SK-N-SH (cell line): Measurements from ENCODE around the gene TCHP. TPM values are rescaled to one million over a fixed set of nuclear protein-coding genes. Genes with fewer than 3 reads are reported as not detected.
A peak's percentile ranks its signal among the peaks of the same experiment; 100 is the strongest.

ENCODE experiments used
- CTCF ChIA-PET: fragments of 300-600, 350-600 bp; formaldehyde crosslinking; extraction: SDS; loops from one replicate; lab custom pipeline; 2021; lab: Yijun Ruan, JAX
- POLR2A ChIA-PET: fragments of 350-600 bp; sonication (Branson Sonifier 250); formaldehyde crosslinking; extraction: SDS; loops from one replicate; lab custom pipeline; 2020; ENCODE audit warnings: antibody characterized with exemption, inconsistent platforms; lab: Yijun Ruan, JAX
- DNase-seq: peaks from one replicate; pipeline ENCODE4 v3.0.0; 2012
- H2AFZ ChIP-seq: fragments of 200-600 bp; sonication (generic); 2 replicates; pipeline ENCODE4 v1.8.1; 2016; ENCODE audit warnings: antibody characterized with exemption, mild to moderate bottlenecking, low read depth
- H3F3A ChIP-seq: fragments of 200-600 bp; sonication (generic); replicated peaks from 2 replicates; pipeline ENCODE3; 2016; ENCODE audit warnings: antibody characterized with exemption, mild to moderate bottlenecking; ENCODE audit not compliant: insufficient read depth
- H3K27ac ChIP-seq, 2 experiments: fragments of 200-500 bp in 1 of 2; fragments of 200-600 bp in 1 of 2; sonication (Bioruptor generic) in 1 of 2; sonication (generic), shearing (Covaris generic) in 1 of 2; 2 replicates each; pipeline versions ENCODE4 v1.5.1 to v1.6.1; 2014 to 2016; ENCODE audit warnings: low read depth in 2 of 2, inconsistent platforms in 1 of 2, low read length in 1 of 2, mild to moderate bottlenecking in 1 of 2, mixed read lengths in 1 of 2
- H3K27me3 ChIP-seq: fragments of 200-600 bp; sonication (generic), shearing (Covaris generic); 2 replicates; pipeline ENCODE4 v1.6.1; 2016; ENCODE audit warnings: mixed run types; ENCODE audit not compliant: insufficient read depth
- H3K36me3 ChIP-seq, 2 experiments: fragments of 200-500 bp in 1 of 2; fragments of 200-600 bp in 1 of 2; sonication (Bioruptor generic) in 1 of 2; sonication (generic) in 1 of 2; replicated peaks in 1 of 2; 2 replicates each; pipeline versions ENCODE3 to v1.5.1; 2014 to 2016; ENCODE audit warnings: low read length in 1 of 2, mild to moderate bottlenecking in 1 of 2; ENCODE audit not compliant: insufficient read depth in 2 of 2, control insufficient read depth in 1 of 2
- H3K4me1 ChIP-seq, 2 experiments: fragments of 200-500 bp in 1 of 2; fragments of 200-600 bp in 1 of 2; sonication (Bioruptor generic) in 1 of 2; sonication (generic), shearing (Covaris generic) in 1 of 2; 2 replicates each; pipeline versions ENCODE4 v1.5.1 to v1.6.1; 2014 to 2016; ENCODE audit warnings: low read depth in 1 of 2, low read length in 1 of 2, mixed run types in 1 of 2; ENCODE audit not compliant: insufficient read depth in 2 of 2, control insufficient read depth in 1 of 2
- H3K4me2 ChIP-seq: fragments of 200-600 bp; sonication (generic), shearing (Covaris generic); 2 replicates; pipeline ENCODE4 v1.6.1; 2017; ENCODE audit warnings: mixed run types
- H3K4me3 ChIP-seq, 2 experiments: fragments of 200-500 bp in 1 of 2; fragments of 200-600 bp in 1 of 2; sonication (Bioruptor generic) in 1 of 2; sonication (generic), shearing (Covaris generic) in 1 of 2; 2 replicates each; pipeline versions ENCODE4 v1.5.1 to v1.8.1; 2014 to 2016; ENCODE audit warnings: low read depth in 2 of 2, inconsistent platforms in 1 of 2, low read length in 1 of 2, mild to moderate bottlenecking in 1 of 2, mixed read lengths in 1 of 2, moderate library complexity in 1 of 2
- H3K79me2 ChIP-seq: fragments of 200-600 bp; sonication (generic); 2 replicates; pipeline ENCODE4 v1.8.1; 2017; ENCODE audit warnings: mild to moderate bottlenecking; ENCODE audit not compliant: insufficient read depth
- H3K9ac ChIP-seq: fragments of 200-600 bp; sonication (generic); 2 replicates; pipeline ENCODE4 v1.6.1; 2017; ENCODE audit warnings: mixed run types
- H3K9me2 ChIP-seq: fragments of 200-600 bp; sonication (generic); 2 replicates; pipeline ENCODE4 v1.6.1; 2017; ENCODE audit warnings: mixed run types
- H3K9me3 ChIP-seq: fragments of 200-600 bp; sonication (generic); 2 replicates; pipeline ENCODE4 v1.6.1; 2017; ENCODE audit warnings: mixed run types, mild to moderate bottlenecking, moderate library complexity
- H4K20me1 ChIP-seq: fragments of 200-600 bp; sonication (generic); 2 replicates; pipeline ENCODE4 v1.6.1; 2017; ENCODE audit warnings: mild to moderate bottlenecking, mixed run types; ENCODE audit not compliant: insufficient read depth
- FOSL2 ChIP-seq: IDR thresholded peaks from 2 replicates; pipeline ENCODE4 v1.4.0; 2012; ENCODE audit warnings: low read depth, mild to moderate bottlenecking, moderate library complexity, borderline replicate concordance
- FOXM1 ChIP-seq: IDR thresholded peaks from 2 replicates; pipeline ENCODE4 v1.4.0; 2012; ENCODE audit warnings: low read depth, mild to moderate bottlenecking
- GABPA ChIP-seq: IDR thresholded peaks from 2 replicates; pipeline ENCODE4 v1.4.0; 2012; ENCODE audit warnings: low read depth, mild to moderate bottlenecking
- JUND ChIP-seq: IDR thresholded peaks from 2 replicates; pipeline ENCODE4 v1.4.0; 2012
- NFIC ChIP-seq: IDR thresholded peaks from 2 replicates; pipeline ENCODE4 v1.4.0; 2012; ENCODE audit warnings: borderline replicate concordance
- RFX5 ChIP-seq: IDR thresholded peaks from 2 replicates; pipeline ENCODE4 v1.6.1; 2012; ENCODE audit warnings: mild to moderate bottlenecking, improper control_type of control experiment, low read length
- RXRA ChIP-seq: IDR thresholded peaks from 2 replicates; pipeline ENCODE4 v1.4.0; 2012; ENCODE audit warnings: low read depth, mild to moderate bottlenecking, borderline replicate concordance
- SIN3A ChIP-seq: IDR thresholded peaks from 2 replicates; pipeline ENCODE4 v1.6.1; 2012; ENCODE audit warnings: low read depth, mild to moderate bottlenecking, low read length, moderate library complexity, borderline replicate concordance
- SMC3 ChIP-seq: IDR thresholded peaks from 2 replicates; pipeline ENCODE4 v1.6.1; 2012; ENCODE audit warnings: low read depth, low read length, improper control_type of control experiment
- TCF12 ChIP-seq: IDR thresholded peaks from 2 replicates; pipeline ENCODE4 v1.4.0; 2012
- YY1 ChIP-seq: IDR thresholded peaks from 2 replicates; pipeline ENCODE4 v1.4.0; 2012; ENCODE audit warnings: low read depth, mild to moderate bottlenecking
- WGBS: methylation state at CpG from one replicate; pipeline ENCODE4 v1.1.6; 2017; ENCODE audit warnings: low lambda C conversion rate; 5-methylcytosine and 5-hydroxymethylcytosine counted together
- polyA plus RNA-seq, 3 experiments: library from polyadenylated mRNA; depleted of rRNA; stranded (reverse); fragments of >200 nt; gene quantifications; 2 replicates each; pipeline ENCODE4 v1.2.3, GENCODE V29; 2012
- TF ChIP-seq, protein P1 (sequence below): IDR thresholded peaks from 2 replicates; pipeline ENCODE4 v1.4.0; 2012; ENCODE audit warnings: low read depth, borderline replicate concordance
- TF ChIP-seq, protein P2 (sequence below): fragments of 150-350 bp; IDR thresholded peaks from 2 replicates; pipeline ENCODE4 v1.6.1; 2016; ENCODE audit warnings: mild to moderate bottlenecking, low read depth, low read length
- TF ChIP-seq, protein P3 (sequence below): IDR thresholded peaks from 2 replicates; pipeline ENCODE4 v1.4.0; 2012; ENCODE audit warnings: low read depth
- TF ChIP-seq, protein P4 (sequence below): IDR thresholded peaks from 2 replicates; pipeline ENCODE4; 2012
- TF ChIP-seq, protein P5 (sequence below): fragments of 200-600 bp; sonication (generic); IDR thresholded peaks from 2 replicates; pipeline ENCODE4 v1.6.1; 2017; ENCODE audit warnings: antibody characterized with exemption, mild to moderate bottlenecking, moderate library complexity

The TCHP gene
- polyA plus RNA-seq, 1 of the 3 experiments (the other 2 are of a cell fraction) = 37.3 TPM

DNA sequence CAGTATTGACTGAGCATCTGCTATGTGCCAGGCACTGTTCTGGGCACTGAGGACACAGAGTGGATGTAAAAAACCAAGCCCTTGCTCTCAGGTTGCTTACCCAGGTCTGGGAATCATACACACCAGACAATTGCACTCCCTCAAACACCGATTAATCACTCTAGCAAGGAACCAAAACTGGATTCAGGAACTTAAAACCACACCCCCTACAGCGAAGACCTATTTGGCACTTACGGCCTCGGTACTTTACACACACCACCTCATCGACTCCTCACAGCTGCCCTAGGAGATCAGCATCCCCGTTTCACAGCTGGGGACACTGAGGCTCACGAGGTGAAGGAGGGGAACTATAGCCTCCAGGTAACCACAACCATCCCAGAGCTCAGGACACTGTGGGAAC is 21.3 kb upstream of the TCHP start:
- POLR2A ChIA-PET = no interaction called here

More for the DNA sequence above, 21.3 kb upstream of the TCHP start:
- Histone ChIP-seq H3K27ac (no peak overlapping the region), H2AFZ (no peak overlapping the region), H3K4me2 (peak overlapping the region; percentile 92), H4K20me1 (no peaks in the 10 kb centered on the region; the same call in 1 of the 2 replicates), H3K9ac (peak overlapping the region; percentile 70; the same call in 1 of the 2 replicates), H3K9me2 (no peaks in the 10 kb centered on the region), H3K27me3 (no peaks in the 10 kb centered on the region), H3K36me3 (no peaks in the 10 kb centered on the region), H3K9me3 (no peaks in the 10 kb centered on the region), H3K4me3 (peak overlapping the region; percentile 79 to 82), H3F3A (no peaks in the 10 kb centered on the region), H3K4me1 (peaks cover 0 to 19% of the 10 kb centered on the region in 2 experiments; a peak in 1 of 4 replicates), H3K79me2 (peaks cover 58% of the 10 kb centered on the region)
- CTCF ChIA-PET = interaction anchor here (0.7 to 3.9 kb wide), 4 partner anchors 26 to 450 kb away, joined by 3 to 26 read pairs (median 4); no protein-coding TSS in a partner anchor
- 86% methylated on average over 7 of the region's 7 CpGs for WGBS
- TF ChIP-seq GABPA (no peak), SIN3A (no peak), SMC3 (no peak), RFX5 (no peak), FOSL2 (no peak), JUND (no peak), RXRA (no peak), YY1 (no peak), FOXM1 (no peak), TCF12 (no peak), NFIC (no peak)
- TF ChIP-seq, protein P1, sequence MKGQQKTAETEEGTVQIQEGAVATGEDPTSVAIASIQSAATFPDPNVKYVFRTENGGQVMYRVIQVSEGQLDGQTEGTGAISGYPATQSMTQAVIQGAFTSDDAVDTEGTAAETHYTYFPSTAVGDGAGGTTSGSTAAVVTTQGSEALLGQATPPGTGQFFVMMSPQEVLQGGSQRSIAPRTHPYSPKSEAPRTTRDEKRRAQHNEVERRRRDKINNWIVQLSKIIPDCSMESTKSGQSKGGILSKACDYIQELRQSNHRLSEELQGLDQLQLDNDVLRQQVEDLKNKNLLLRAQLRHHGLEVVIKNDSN = no peak
- TF ChIP-seq, protein P2, sequence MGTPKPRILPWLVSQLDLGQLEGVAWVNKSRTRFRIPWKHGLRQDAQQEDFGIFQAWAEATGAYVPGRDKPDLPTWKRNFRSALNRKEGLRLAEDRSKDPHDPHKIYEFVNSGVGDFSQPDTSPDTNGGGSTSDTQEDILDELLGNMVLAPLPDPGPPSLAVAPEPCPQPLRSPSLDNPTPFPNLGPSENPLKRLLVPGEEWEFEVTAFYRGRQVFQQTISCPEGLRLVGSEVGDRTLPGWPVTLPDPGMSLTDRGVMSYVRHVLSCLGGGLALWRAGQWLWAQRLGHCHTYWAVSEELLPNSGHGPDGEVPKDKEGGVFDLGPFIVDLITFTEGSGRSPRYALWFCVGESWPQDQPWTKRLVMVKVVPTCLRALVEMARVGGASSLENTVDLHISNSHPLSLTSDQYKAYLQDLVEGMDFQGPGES = no peak
- TF ChIP-seq, protein P3, sequence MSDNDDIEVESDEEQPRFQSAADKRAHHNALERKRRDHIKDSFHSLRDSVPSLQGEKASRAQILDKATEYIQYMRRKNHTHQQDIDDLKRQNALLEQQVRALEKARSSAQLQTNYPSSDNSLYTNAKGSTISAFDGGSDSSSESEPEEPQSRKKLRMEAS = no peak
- TF ChIP-seq, protein P4, sequence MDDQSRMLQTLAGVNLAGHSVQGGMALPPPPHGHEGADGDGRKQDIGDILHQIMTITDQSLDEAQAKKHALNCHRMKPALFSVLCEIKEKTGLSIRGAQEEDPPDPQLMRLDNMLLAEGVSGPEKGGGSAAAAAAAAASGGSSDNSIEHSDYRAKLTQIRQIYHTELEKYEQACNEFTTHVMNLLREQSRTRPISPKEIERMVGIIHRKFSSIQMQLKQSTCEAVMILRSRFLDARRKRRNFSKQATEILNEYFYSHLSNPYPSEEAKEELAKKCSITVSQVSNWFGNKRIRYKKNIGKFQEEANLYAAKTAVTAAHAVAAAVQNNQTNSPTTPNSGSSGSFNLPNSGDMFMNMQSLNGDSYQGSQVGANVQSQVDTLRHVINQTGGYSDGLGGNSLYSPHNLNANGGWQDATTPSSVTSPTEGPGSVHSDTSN = no peak
- TF ChIP-seq, protein P5, sequence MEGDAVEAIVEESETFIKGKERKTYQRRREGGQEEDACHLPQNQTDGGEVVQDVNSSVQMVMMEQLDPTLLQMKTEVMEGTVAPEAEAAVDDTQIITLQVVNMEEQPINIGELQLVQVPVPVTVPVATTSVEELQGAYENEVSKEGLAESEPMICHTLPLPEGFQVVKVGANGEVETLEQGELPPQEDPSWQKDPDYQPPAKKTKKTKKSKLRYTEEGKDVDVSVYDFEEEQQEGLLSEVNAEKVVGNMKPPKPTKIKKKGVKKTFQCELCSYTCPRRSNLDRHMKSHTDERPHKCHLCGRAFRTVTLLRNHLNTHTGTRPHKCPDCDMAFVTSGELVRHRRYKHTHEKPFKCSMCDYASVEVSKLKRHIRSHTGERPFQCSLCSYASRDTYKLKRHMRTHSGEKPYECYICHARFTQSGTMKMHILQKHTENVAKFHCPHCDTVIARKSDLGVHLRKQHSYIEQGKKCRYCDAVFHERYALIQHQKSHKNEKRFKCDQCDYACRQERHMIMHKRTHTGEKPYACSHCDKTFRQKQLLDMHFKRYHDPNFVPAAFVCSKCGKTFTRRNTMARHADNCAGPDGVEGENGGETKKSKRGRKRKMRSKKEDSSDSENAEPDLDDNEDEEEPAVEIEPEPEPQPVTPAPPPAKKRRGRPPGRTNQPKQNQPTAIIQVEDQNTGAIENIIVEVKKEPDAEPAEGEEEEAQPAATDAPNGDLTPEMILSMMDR = no peak
- no peak for DNase-seq
